HG03460 (cell line): ENCODE results near the gene CD247.

Experiments used
- ATAC-seq: cut with Tn5 transposase; IDR thresholded peaks from one replicate; pipeline ENCODE4 v1.9.1; 2021; ENCODE audit not compliant: unreplicated experiment

Gene CD247

DNA sequence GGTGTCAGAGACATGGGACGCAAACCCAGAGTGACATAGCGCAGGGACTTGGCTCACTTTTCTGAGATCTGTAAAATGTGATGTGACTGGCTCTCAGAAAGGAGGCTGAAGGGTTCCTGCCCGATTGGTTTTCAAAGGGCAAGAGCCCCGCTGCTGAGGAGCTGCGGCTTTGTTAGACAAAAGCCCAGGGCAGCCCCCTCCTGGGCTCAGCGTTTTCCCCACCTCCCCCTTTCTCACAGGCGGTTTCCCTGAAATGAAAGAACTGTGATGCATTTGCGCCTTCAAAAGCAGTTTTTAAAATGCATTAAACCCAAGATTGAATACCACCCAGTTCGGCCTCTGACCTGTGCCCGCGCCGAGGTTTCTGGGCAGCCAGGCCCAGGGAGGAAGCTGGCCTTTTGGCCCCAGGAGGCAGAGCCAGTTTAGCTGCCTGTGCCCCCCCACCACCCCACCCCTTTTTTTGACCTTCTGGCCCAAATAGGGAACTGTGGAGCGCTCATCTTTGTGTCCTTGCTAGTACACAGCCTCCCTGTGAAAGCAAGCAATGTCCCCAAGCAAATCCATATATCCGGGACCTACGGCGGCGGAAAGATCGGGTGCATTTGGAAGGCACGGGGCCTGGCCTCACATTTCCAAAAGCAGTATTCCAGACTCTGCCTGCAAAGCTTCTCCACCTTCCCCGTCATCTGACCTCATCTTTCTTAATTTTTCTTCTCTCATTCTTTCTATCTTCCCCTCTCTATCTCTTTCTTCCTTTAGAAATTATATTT lies 28.6 kb downstream of the CD247 start:
- no peak for ATAC-seq

DNA sequence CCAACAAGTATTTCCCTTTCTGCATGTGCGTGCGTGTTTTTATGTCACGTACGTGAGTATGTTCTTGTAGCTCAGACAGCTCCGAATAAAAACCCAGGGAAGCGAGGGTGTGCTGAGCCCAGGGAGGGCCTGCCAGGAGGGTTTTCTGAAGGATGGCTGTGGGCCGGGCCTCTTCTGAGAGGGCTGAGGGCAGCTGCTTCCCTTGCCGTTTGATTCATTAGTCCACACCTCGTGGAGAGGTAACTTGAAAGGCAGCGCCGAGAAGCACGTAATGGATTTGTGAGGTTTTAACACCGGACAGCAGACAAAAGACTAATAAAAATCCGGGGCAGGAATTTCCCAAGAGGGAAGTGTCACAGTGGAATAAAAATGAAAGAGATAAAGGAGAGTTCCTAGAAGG lies 29.5 kb downstream of the CD247 start:
- no peak for ATAC-seq

- ATAC-seq, result no peak
Measured at GRCh38 chr1:167487614-167488013, 30.7 kb downstream of the CD247 start.

- ATAC-seq, result no peak
Measured at GRCh38 chr1:167486090-167486824, 32.1 kb downstream of the CD247 start.

GRCh38 chr1:167484726-167485502 lies 33.4 kb downstream of the CD247 start:
- no peak for ATAC-seq

DNA sequence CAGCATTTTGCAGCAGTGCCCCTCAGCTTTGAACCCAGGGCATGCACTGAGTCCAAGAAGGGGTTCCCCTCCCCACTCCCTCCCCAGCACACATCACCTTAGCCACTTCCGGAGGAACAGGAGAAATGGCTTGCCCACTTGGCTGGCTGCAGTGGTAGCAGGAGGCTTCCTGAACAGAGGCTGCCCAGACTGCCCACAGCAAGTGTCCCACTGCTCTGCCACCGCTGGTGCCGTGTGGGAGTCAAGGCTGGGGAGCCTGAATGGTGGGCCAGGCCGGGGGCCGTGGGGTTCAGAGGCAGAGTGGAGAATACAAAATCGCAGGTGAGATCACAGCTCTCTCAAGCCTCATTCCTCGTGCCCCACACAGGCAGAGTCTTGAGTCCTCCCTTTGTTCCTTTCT lies 34.5 kb downstream of the CD247 start:
- no peak for ATAC-seq

DNA sequence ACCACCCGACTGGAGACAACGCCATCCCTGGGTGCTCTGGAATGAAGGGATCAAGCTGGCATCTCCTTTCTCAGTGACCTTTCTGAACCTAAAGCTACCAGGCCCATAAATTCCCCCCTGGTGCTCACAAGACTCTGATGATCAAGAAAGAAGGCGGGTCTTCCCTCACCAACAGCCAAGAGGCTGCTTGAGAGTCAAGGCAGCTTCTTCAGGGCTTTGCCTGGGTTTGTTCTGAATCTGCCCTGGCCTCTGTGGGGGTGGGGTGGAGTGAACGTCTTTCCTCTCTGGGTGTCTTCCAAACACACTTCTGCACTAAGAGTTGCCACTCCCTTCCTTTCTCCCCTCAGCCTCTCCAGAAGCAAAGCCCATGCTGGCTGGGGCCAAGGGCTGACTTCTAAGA lies 36.1 kb downstream of the CD247 start:
- no peak for ATAC-seq

- no peak for ATAC-seq
Measured at GRCh38 chr1:167479331-167479979, 38.9 kb downstream of the CD247 start.

DNA sequence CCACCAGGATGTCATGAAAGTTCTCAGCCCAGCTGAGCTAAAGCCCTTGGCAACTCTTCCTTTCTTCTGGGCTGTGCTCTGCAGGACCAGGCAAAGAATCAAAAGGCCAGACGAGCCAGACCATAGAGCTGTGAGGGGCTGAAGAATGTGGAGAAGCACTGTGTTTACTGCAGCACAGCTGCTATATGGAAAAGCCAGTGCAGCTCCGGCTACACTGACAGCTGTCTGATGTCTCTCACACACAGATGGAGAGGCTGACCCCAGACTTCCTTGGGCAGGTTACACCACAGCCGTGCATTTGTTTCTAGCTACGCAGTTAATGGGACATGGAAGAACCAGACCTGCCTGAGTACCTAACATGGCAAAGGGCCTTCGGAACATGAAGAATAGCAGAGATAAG lies 40.3 kb downstream of the CD247 start:
- no peak for ATAC-seq

DNA sequence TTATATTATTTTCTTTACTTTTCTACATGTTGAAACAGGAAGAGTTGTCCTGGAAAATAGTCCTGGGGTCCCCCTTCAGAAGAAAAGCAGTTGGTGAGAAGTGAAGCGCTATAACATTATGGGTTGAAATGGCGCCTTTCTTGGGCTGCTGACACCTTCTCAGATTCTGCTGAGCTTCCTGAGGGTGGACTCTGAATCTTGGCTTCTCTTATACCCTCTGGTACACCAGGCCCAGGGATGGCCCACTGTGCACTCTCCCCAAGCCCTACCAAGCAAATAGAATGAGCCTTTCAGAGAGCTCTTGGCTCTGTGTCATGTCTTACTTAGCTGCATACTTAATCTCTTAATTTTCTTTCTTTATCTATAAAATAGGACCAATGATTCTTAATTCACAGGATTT lies 42.3 kb downstream of the CD247 start:
- no peak for ATAC-seq

GRCh38 chr1:167474191-167474641 lies 44.1 kb downstream of the CD247 start:
- ATAC-seq, result no peak

- ATAC-seq, result no peak
Measured at GRCh38 chr1:167473761-167474160, 44.6 kb downstream of the CD247 start.

DNA sequence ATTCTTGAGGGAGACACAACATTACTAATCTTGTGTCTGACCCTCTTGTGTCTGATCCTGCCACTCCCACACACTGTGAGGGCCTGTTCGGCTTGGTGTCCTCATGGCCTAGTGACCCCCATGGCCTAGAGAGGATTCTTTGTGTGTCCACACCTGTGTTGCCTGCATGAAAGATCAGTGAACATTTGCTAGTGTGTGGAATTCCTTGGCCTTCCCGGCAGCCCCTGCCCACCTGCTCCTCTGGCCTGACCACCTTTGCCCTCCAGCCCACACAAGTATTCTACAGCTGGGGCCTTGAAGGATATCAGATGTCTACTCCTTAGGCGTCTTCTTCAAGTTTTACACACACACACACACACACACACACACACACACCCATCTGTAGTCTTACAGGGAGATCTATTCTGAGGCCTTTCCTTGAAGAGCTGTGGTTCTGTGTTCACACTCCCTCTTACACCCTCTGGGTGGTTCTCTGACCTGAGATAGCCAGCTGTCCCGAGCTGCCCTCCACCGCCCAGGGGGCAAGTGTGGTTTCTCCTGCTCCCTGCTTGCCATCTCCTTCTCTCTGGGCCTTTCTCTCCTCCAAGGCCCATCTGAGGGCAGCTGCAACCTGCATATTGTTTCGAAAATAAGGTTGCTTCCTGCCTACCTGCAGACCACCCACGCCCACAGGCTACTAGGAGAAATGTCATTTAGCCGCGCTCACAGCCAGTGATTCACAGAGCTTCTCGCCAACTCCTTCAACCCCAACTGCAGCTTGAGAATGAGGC lies 45.4 kb downstream of the CD247 start:
- ATAC-seq, result no peak

DNA sequence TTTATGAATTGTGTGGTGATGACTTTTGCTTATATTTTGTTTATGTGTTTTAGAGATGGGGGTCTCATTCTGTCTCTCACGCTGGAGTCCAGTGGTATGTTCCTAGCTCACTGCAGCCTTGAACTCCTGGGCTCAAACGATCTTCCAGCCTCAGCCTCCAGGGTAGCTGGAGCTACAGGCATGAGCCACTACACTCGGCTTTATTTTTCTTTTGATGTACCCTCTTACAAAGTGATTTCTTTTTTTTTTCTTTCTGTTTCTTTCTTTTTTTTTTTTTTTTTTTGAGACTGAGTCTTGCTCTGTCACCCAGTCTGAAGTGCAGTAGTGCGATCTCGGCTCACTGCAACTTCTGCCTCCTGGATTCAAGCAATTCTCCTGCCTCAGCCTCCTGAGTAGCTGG lies 46.8 kb downstream of the CD247 start:
- ATAC-seq, result no peak

- ATAC-seq, result no peak
Measured at GRCh38 chr1:167469280-167469965, 48.9 kb downstream of the CD247 start.

- no peak for ATAC-seq
Measured at GRCh38 chr1:167467752-167468151, 50.6 kb downstream of the CD247 start.

DNA sequence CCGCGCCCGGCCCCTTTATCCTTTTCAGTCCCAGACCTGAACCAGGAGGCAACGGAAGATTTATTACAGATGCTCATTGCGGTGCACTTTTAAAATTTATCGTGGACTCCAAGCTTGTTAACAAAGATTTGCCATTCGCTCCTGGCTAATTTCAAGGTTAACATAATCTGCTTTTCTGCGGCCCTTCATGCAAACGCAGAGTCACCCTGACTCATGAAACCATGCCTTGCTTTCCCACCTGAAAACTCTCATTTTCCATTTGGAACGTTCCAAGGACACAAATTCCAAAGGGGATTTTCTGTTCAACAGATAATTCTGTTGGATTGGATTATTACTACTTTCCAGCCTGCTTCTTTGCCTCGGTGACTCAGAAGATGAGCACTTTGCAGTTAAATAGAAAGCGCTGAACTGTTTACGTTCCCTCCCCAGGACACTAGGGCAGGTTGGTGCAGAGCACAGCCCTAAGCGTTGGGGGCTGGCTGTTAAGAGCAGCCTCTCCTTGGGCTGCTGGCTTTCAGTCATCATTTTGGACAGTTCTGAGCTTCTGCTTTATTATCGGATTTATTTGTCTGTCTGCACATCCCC lies 51.1 kb downstream of the CD247 start:
- no peak for ATAC-seq

DNA sequence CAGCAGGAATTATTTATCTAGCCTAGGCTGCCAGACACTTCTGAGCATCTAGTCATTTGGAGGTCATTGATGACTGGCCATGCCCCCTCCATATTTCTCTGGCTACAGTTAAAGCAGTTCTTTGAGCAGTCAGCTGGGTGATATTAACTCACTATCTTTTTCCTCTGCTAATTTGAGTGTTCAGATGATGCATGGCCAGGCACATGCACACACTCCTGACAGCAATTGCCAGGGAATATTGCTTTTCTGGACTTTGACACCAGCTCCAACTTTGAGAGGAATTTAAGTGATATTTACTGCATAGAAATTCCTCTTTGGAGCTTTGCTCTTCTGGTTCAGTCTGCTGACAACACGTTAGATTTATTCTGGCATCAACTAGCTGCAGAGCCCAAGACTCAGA lies 52.6 kb downstream of the CD247 start:
- no peak for ATAC-seq

DNA sequence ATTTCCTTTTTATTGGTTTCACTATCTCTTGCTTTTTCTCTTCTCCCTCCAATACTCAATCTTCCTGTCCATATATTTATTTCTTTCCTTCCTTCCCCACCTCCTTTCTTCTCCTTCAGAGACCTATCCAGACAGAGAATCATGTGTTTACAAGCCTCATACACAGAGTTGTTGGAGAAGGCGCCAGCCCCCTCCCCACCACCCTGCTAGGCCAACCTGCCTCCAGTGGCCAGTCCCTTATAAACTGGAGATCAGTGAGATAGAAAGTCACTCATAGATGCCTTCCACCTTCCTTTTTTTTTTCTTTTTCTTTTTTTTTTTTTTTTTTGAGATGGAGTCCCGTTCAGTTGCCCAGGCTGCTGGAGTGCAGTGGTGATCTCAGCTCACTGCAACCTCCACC lies 53.3 kb downstream of the CD247 start:
- no peak for ATAC-seq
